GM19193 (cell line): Measurements from ENCODE around the gene TRIP10.

Source experiments
- POLR2A ChIP-seq: IDR thresholded peaks from 4 replicates; pipeline ENCODE4 v1.6.1; 2011; ENCODE audit not compliant: insufficient read depth, insufficient read length; ENCODE audit errors: extremely low read depth

Gene TRIP10

DNA sequence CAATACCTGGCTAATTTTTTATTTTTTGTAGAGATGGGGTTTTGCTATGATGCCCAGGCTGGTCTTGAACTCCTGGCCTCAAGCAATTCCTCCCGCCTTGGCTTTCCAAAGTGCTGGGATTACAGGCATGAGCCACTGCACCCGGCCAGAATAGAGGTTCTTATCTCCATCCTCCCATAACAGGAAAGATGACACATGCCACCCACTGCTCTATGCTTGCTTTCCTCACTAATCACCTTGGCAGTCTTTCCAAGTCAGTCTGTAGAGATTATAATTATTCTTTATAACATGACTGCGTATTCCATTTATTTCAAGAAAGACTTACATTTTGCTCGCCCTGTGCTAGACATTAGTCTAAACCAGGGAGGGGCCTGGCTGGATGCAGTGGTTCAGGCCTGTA, 39.7 kb downstream of the TRIP10 start:
- TF ChIP-seq POLR2A = no peak

DNA sequence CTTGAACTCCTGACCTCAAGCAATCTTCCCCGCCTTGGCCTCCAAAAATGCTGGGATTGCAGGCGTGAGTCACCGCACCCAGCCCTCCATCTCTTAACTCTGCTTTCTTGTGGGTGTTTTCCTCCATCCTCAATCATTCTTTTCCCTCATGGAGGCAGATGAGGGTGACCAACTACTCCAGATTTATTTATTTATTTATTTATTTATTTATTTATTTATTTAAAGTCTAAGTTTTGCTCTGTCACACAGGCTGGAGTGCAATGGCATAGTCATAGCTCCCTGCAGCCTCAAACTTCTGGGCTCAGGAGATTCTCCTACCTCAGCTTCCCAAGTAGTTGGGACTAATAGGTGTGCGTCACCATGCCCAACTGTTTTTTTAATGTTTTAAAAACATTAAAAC, 47.9 kb downstream of the TRIP10 start:
- TF ChIP-seq POLR2A = no peak

DNA sequence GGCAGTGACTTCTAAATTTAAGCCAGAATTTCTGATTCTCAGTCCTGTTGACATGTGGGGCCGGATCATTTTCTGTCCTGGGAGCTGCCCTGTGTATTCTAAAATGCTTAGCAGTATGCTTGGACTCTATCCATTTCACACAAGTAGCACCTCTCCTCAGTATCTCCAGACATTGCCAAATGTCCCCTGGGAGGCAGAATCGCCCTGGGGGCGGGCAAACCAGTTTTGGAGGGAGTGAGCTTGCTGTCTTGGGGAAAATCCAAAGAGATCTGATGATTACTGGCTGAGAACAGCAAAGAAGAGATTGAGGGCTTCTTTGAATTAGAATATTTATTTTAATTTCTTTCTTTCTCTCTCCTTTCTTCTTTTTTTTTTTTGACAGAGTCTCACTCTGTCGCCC, 49.4 kb downstream of the TRIP10 start:
- TF ChIP-seq POLR2A = no peak

DNA sequence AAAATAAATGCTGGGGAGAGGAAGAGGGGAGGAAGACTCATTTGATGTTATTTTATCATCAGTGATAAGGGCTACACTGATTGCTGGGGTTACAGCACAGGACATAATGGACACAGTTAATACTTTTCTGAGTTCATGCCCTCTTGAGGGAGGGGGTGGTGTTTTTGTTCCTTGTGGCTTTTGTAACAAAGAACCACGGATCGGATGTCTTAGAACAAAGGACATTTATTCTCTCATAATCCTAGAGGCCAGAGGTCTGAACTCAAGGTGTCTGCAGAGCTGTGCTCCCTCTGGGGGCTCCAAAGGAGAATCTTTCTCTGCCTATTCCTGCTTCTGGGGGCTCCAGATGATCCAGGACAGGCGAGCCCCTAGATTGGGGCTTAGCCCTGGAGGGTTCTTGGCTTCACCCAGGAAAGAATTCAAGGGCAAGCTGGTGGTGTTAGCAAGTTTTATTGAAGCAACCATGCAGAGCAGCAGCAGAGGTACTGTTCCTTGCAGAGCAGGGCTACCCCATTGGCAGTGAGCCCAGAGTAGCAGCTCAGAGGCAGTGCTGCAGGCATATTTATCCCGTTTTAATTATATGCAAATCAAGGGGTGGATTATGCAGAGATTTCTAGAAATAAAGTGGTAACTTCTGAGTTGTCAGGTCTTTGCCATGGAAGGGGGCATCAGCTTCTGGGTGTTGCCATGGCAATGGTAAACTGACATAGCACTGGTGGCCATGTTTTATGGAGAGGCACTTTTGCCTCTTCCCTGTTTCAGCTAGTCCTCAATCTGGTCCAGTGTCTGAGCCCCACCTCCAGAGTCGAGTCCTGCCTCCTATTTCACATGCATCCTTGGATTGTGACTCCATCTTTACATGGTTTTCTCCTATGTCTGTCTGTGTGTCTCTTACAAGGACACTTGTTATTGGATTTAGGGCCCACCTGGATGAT, 51.0 kb downstream of the TRIP10 start:
- TF ChIP-seq POLR2A = no peak

DNA sequence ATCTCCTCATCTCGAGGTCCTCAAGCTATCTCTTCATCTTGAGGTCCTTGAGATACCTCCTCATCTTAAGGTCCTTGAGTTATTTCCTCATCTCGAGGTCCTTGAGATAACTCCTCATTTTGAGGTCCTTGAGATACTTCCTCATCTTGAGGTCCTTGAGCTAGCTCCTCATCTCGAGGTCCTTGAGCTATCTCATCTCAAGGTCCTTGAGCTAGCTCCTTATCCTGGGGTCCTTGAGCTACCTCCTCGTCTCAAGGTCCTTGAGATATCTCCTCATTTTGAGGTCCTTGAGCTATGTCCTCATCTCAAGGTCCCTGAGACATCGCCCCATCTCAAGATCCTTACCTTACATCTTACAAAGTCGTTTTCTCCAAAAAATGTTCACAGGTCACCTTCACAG, 51.8 kb downstream of the TRIP10 start:
- TF ChIP-seq POLR2A = no peak

DNA sequence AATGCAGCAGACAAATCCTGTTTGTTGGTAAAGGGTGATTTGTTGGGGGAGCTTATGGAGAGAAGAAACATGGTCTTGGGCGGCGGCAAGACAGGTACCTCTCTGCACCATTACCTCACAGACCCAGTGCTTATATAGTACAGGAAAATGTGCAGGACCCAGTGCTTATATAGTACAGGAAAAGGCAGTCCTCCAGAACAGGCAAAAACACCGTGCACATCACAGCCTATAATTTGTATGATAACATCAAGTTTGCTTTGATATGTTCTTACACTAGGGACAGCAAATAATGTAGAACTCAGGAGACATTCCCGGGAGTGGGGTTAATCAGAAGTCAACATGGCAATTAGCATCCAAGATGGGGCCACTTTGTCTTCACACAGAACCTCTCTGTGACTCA, 53.9 kb downstream of the TRIP10 start:
- no peak for TF ChIP-seq POLR2A

DNA sequence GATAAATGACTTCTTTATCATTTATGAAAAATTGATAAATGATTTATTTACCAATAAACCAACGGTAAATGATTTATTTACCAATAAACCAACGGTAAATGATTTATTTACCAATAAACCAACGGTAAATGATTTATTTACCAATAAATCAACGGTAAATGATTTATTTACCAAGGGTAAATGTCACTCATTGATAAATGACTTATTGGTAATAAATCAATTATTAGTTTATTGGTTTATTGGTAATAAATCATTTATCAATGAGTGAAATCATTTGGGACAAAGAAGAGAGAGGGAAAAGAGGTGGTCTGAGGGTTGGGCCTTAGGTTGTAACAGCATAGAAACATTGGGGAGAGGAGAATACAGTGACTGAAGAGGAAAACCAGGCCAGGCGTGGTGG, 54.5 kb downstream of the TRIP10 start:
- no peak for TF ChIP-seq POLR2A

DNA sequence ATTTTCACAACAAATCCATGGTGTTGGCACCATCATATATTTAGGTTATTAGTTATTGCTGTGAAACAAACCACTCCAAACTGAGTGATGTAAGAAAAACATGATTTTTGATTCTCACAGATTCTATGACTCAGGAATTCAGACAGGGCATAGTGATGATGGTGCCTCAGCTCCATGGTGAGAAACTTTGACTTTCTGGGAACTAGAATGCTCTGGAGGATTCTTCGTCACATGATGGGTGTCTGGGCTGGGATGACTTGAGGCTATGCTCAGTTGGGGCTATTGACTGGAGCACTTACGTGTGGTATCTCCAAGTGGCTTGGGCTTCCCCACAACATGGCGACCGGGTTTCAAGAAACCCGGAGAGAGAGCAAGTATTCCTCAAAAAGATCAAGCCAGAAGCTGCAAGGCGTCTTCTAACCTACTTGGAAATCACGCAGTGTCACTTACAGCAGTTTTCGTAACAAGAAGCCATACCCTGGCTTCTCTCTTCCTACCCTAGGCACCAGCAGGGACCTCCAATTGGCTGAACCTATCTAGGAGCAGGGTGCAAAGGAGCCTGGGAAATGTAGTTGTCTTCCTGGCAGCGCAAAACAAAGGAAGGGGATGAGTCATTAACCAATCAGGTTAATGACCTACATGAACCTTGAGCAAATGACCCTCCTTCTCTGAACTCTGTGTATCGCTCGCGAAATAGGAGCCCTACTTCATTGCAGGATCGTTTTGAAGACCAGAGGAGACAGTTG, 55.4 kb downstream of the TRIP10 start:
- TF ChIP-seq POLR2A = no peak

DNA sequence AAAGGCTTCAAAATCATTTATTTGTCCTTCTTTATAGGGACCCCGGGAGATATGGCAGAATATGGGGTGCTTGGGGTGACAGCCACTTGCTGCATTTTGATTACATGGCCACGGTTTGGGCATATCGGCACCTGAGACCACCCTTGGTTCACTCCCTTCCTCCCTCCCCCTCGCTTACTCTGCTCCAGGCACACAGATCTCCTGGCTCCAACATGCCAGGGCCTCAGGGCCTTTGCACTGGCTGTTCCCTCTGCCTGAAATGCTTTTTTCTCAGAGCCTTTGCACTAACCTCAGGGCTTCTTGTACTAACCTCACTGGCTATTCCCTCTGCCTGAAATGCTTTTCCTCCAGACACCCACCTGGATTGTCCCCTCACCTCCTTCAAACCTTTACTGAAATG, 56.8 kb downstream of the TRIP10 start:
- no peak for TF ChIP-seq POLR2A

DNA sequence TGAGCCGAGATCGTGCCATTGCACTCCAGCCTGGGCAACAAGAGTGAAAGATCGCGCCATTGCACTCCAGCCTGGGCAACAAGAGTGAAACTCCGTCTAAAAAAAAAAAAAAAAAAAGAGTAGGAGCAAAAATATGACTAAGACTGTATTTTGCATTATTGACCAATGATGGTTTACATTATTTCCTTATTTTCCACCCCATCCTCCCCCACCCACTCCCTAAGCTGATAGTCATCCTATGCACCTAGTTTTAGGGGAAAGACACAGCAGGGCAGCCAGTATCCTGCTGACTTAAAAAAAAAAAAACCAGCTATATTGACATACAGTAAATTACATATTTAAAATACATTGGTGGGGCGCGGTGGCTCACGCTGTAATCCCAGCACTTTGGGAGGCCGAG, 58.2 kb downstream of the TRIP10 start:
- no peak for TF ChIP-seq POLR2A

DNA sequence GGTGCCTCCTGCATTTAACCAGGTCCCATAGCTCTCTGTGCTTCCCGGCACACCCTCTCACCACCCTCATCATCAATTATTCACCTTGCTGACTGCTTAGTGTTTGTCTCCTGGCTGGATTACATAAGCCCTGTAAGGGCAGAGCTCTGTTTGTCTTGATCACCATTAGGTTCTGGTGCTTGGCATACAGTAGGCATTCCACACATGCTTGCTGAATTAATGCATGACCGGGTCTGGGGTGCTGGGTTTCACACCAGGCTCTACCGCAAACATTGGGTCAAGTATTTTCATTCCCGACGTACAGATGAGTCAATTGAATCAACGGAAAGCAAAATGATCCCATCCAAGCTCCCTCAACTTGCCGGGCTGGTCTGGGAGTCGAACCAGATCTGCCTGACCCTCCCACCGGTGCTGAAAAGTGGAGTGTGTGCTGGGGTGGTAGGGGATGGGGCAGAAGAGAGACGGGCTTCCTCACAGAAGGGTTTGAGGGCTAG, 61.6 kb downstream of the TRIP10 start:
- TF ChIP-seq POLR2A = no peak
